Gastroesophageal sphincter (tissue), 4 donors: ENCODE results near the gene PRKN. TPM values are rescaled to one million over a fixed set of nuclear protein-coding genes. Genes with fewer than 3 reads are reported as not detected.

Experiments
- ATAC-seq: fragments of 150-250 bp; one replicate; pipeline ENCODE4 v1.9.1; 2016; ENCODE audit warnings: mild to moderate bottlenecking, moderate library complexity
- H3K27ac ChIP-seq, 4 donors: fragments of 200-600 bp; sonication (generic) in 3 of 4; 1 replicate in 3 of 4; 2 replicates in 1 of 4; pipeline ENCODE4 v1.5.1; 2016 to 2019
- H3K27me3 ChIP-seq: fragments of 200-600 bp; sonication (generic); one replicate; pipeline ENCODE4 v1.5.1; 2019
- H3K36me3 ChIP-seq, 2 donors: fragments of 200-600 bp; sonication (generic); one replicate each; pipeline ENCODE4 v1.5.1; 2019; ENCODE audit warnings: control low read depth in 1 of 2
- H3K4me1 ChIP-seq, 3 donors: fragments of 200-600 bp; sonication (generic); 1 replicate in 2 of 3; 2 replicates in 1 of 3; pipeline ENCODE4 v1.5.1; 2016 to 2019; ENCODE audit warnings: control low read depth in 2 of 3
- H3K4me3 ChIP-seq, 2 donors: fragments of 200-600 bp; sonication (generic); one replicate each; pipeline ENCODE4 v1.5.1; 2019; ENCODE audit warnings: mild to moderate bottlenecking in 1 of 2, moderate library complexity in 1 of 2
- H3K9me3 ChIP-seq, 3 donors: fragments of 200-600 bp; sonication (generic); one replicate each; pipeline ENCODE4 v1.5.1; 2017 to 2019; ENCODE audit warnings: control low read depth in 2 of 3
- EP300 ChIP-seq: sonication (generic); formaldehyde crosslinking; IDR thresholded peaks from one replicate; pipeline ENCODE4 v1.6.1; 2017; ENCODE audit warnings: antibody characterized with exemption, mild to moderate bottlenecking
- POLR2A ChIP-seq, 2 donors: fragments of 450-650 bp; IDR thresholded peaks; one replicate each; pipeline ENCODE4 v1.6.1; 2017; ENCODE audit warnings: antibody characterized with exemption in 2 of 2, mild to moderate bottlenecking in 2 of 2, moderate library complexity in 1 of 2
- POLR2AphosphoS5 ChIP-seq: sonication (generic); formaldehyde crosslinking; IDR thresholded peaks from one replicate; pipeline ENCODE4 v1.6.1; 2017; ENCODE audit warnings: antibody characterized with exemption
- WGBS, 2 donors: methylation state at CpG; one replicate each; pipeline ENCODE4 v1.1.5; 2018; ENCODE audit warnings: low coverage in 1 of 2; 5-methylcytosine and 5-hydroxymethylcytosine counted together
- total RNA-seq, 4 donors: library from RNA; depleted of rRNA; stranded (reverse); fragments of >200 nt; gene quantifications; one replicate each; pipeline ENCODE4 v1.1.0, GENCODE V29; 2016
- TF ChIP-seq, protein P1 (sequence below), 4 experiments: fragments of 200-600 bp in 2 of 4; fragments of 450-650 bp in 2 of 4; sonication (generic) in 1 of 4; IDR thresholded peaks; one replicate each; pipeline ENCODE4 v1.5.1; 2017 to 2019; ENCODE audit warnings: antibody characterized with exemption in 4 of 4, mild to moderate bottlenecking in 2 of 4, moderate library complexity in 2 of 4

PRKN gene
- total RNA-seq, 4 donors from 2014 or later = 8.4 to 58.6 (median 25.8) TPM

DNA sequence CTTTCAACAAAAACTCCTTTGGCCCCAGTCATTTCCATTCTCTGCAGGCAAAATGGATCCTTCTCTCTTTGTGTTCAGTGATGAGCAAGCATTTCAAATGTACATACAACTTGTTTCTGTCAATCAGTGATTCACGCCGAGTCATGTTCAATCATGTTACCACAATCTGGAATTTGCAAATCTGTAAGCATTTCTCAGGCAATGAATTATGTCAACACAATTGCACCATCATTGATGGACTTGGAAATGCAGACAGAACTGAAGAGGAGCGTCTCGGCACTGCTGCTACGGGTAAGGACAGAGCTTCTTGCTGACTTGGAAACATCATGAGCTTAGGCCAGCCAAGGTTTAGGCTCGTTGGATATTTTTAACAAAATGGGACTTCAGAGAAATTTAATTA, 1320.9 kb downstream of the PRKN start:
- WGBS, 2 donors = 92 to 96% methylated on average over 4 to 6 of the region's 6 CpGs

DNA sequence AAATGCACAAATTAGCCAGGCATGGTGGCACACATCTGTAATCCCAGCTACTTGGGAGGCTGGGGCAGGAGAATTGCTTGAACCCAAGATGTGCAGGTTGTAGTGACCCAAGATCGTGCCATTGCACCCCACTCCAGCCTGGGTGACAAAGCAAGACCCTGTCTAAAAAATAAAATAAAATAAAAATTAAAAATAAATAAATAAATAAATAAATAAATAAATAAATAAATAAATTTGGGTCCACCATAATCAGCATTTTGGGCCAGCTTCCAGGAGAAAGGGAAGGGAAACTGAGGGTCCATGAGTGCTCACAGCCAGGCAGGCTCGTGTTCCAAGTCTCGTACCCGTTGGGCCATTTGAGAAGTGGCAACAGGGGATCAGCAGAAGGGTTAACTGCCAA, 1322.1 kb downstream of the PRKN start:
- TF ChIP-seq EP300 = no peak
- Histone ChIP-seq H3K4me3 (no peak overlapping the region), H3K4me1 (no peaks in the 10 kb centered on the region), H3K9me3 (no peaks in the 10 kb centered on the region), H3K27me3 (no peaks in the 10 kb centered on the region), H3K36me3 (no peaks in the 10 kb centered on the region), H3K27ac (no peak overlapping the region)
- WGBS, 2 donors = 85 to 97% methylated on average over 3 to 4 of the region's 4 CpGs
- no peak for ATAC-seq

More for the DNA sequence above, 1320.9 kb downstream of the PRKN start:
- H3K4me1 ChIP-seq = no peaks in the 10 kb centered on the region
- ATAC-seq = no peak
- H3K27me3 ChIP-seq = no peaks in the 10 kb centered on the region
- H3K36me3 ChIP-seq = no peaks in the 10 kb centered on the region
- no peak overlapping the region for H3K27ac ChIP-seq
- H3K9me3 ChIP-seq = no peaks in the 10 kb centered on the region
- H3K4me3 ChIP-seq = no peak overlapping the region
- no peak for TF ChIP-seq EP300
- no peak for TF ChIP-seq POLR2A (IDR thresholded peaks at IDR 0.05)
- no peak for TF ChIP-seq POLR2AphosphoS5
- TF ChIP-seq, protein P1, sequence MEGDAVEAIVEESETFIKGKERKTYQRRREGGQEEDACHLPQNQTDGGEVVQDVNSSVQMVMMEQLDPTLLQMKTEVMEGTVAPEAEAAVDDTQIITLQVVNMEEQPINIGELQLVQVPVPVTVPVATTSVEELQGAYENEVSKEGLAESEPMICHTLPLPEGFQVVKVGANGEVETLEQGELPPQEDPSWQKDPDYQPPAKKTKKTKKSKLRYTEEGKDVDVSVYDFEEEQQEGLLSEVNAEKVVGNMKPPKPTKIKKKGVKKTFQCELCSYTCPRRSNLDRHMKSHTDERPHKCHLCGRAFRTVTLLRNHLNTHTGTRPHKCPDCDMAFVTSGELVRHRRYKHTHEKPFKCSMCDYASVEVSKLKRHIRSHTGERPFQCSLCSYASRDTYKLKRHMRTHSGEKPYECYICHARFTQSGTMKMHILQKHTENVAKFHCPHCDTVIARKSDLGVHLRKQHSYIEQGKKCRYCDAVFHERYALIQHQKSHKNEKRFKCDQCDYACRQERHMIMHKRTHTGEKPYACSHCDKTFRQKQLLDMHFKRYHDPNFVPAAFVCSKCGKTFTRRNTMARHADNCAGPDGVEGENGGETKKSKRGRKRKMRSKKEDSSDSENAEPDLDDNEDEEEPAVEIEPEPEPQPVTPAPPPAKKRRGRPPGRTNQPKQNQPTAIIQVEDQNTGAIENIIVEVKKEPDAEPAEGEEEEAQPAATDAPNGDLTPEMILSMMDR (IDR thresholded peaks at IDR 0.05) = no peak

DNA sequence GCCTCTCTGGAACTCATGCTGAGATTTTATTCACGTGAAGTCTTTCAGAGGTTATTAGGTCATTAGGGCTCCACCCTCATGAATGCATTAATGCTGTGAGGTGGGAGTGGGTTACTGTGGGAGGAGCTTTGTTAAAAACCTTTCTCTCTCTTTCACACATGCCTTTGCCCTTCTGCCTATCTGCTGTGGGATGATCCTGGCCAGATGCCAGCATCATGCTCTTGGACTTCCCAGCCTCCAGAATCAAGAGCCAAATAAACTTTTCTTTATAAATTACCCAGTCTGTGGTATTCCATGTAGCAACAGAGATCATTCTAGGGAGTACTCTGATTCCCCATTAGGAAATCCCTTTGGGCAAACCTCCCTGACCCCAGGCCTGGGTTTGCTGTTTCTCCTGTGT, 1323.8 kb downstream of the PRKN start:
- Histone ChIP-seq H3K27me3 (no peaks in the 10 kb centered on the region), H3K4me1 (no peaks in the 10 kb centered on the region), H3K9me3 (peaks cover 0 to 9% (median 0%) of the 10 kb centered on the region in 3 donors), H3K4me3 (no peak overlapping the region), H3K36me3 (no peaks in the 10 kb centered on the region), H3K27ac (no peak overlapping the region)
- TF ChIP-seq, protein P1 (IDR thresholded peaks at IDR 0.05) = no peak
- TF ChIP-seq POLR2A (IDR thresholded peaks at IDR 0.05) = no peak
- no peak for TF ChIP-seq EP300
- TF ChIP-seq POLR2AphosphoS5 = no peak
- no peak for ATAC-seq
- 40 to 83% methylated on average over 1 of the region's 1 CpG for WGBS, 2 donors

DNA sequence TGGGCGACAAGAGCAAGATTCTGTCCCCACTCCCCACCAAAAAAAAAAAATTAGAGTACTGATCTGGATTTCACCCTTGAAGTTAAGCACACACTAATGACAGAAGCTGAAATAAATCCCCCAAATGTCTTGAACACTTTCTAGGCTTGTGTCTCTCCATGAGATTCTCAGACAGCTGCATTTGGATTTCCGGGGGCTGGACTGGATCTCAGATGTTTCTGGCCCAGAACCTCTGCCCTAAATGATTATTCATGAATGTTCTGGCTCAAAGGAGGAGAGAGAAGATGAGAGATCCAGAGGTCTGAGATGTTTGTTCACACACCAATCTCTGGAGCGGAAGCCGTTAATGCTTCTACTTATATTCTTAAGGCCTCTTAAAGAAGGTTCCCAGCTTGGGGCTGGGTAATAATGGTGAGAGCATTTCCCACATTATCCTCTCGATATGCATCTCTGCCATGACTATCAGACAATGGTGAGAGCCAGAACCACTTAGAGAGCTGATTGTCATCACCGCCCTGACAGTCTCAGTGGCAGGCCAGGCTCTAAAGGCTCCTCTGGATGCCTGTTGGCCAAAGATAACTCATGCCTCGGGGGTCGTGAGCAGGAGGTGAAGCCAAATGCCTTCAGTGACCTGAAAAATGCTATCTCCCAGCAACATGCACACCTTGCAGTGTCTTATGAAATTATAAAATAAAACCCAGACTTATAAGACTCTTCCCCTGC, 1325.8 kb downstream of the PRKN start:
- no peak for ATAC-seq

DNA sequence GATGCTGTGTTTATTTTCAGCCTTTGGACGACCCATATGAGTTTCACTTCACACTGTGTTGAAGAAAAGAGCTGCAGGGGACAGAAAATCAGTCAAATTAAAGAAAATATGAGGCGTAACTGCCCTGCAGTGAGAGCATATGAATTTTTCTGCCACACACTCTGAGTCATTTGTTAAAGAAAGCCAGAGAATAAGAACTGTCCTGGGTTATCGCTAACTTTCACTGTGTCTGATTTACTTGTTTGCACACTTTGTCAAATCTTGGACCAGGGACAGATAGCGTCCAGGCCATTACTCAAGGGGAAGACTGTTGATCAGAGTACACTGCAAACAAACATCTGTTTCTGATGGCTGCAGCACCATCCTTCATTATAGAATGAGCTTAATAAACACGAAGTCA, 1326.9 kb downstream of the PRKN start:
- Histone ChIP-seq H3K9me3 (peaks cover 0 to 11% (median 0%) of the 10 kb centered on the region in 3 donors), H3K27ac (no peak overlapping the region), H3K36me3 (no peaks in the 10 kb centered on the region), H3K4me1 (no peaks in the 10 kb centered on the region), H3K4me3 (no peak overlapping the region), H3K27me3 (no peaks in the 10 kb centered on the region)
- TF ChIP-seq POLR2AphosphoS5 (no peak), EP300 (no peak), POLR2A (IDR thresholded peaks at IDR 0.05) (no peak)
- TF ChIP-seq, protein P1 (IDR thresholded peaks at IDR 0.05) = no peak
- no peak for ATAC-seq
- WGBS, 2 donors = 65 to 72% methylated on average over 4 to 5 of the region's 5 CpGs

More for the DNA sequence above, 1325.8 kb downstream of the PRKN start:
- no peaks in the 10 kb centered on the region for H3K4me1 ChIP-seq
- H3K27me3 ChIP-seq = no peaks in the 10 kb centered on the region
- no peak for TF ChIP-seq POLR2AphosphoS5
- H3K27ac ChIP-seq = no peak overlapping the region
- no peak overlapping the region for H3K4me3 ChIP-seq
- H3K36me3 ChIP-seq = no peaks in the 10 kb centered on the region
- H3K9me3 ChIP-seq = peaks cover 0 to 11% (median 0%) of the 10 kb centered on the region in 3 donors
- WGBS, 2 donors = 75 to 78% methylated on average over 3 to 8 of the region's 8 CpGs

DNA sequence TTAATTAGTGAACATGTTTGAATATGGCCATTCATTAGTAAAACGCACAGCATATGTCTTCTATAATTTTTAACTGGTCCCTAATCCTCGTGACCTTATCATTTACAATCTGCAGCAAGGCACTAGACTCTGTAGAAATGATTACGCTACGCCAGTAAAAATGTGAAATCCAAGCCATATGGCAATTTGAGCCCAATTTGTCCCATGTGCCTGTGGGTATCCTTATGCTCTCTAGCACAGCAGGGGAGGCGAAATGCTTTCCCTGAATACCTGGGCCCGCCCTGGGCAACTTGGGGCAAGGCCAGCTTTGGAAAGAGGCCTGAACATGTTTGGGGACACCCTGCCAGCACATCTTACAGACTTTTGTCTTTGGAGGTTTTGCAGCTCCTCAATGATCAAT, 1331.0 kb downstream of the PRKN start:
- H3K4me1 ChIP-seq = peaks cover 0 to 4% (median 0%) of the 10 kb centered on the region in 3 donors
- H3K9me3 ChIP-seq = peaks cover 0 to 11% (median 0%) of the 10 kb centered on the region in 3 donors
- 90 to 96% methylated on average over 4 to 5 of the region's 6 CpGs for WGBS, 2 donors
- H3K4me3 ChIP-seq = no peak overlapping the region
- no peak for TF ChIP-seq EP300
- TF ChIP-seq, protein P1 (IDR thresholded peaks at IDR 0.05) = no peak
- no peak for TF ChIP-seq POLR2AphosphoS5
- no peak for TF ChIP-seq POLR2A (IDR thresholded peaks at IDR 0.05)
- no peaks in the 10 kb centered on the region for H3K27me3 ChIP-seq
- no peaks in the 10 kb centered on the region for H3K36me3 ChIP-seq
- no peak overlapping the region for H3K27ac ChIP-seq
- ATAC-seq = no peak
